Endodermal cell (in vitro differentiated cells): ENCODE data around the gene CPHXL. TPM values are rescaled to one million over a fixed set of nuclear protein-coding genes. Genes with fewer than 3 reads are reported as not detected.

Source experiments
- DNase-seq: peaks from one replicate; pipeline ENCODE4 v3.0.0-alpha.2; 2017
- H3K27ac ChIP-seq: 2 replicates; pipeline ENCODE4 v1.5.1; 2013; ENCODE audit warnings: mild to moderate bottlenecking, low read depth, low read length, moderate library complexity
- H3K27me3 ChIP-seq: 2 replicates; pipeline ENCODE4 v1.6.1; 2013; ENCODE audit warnings: mild to moderate bottlenecking, low read length, moderate library complexity; ENCODE audit not compliant: insufficient read depth, control insufficient read depth, poor library complexity, severe bottlenecking
- H3K36me3 ChIP-seq: 2 replicates; pipeline ENCODE4 v1.7.0; 2013; ENCODE audit warnings: mild to moderate bottlenecking, low read length, moderate library complexity; ENCODE audit not compliant: control insufficient read depth, insufficient read depth
- H3K4me1 ChIP-seq: one replicate; pipeline ENCODE4 v1.7.0; 2013; ENCODE audit warnings: low read length; ENCODE audit not compliant: control insufficient read depth, insufficient read depth
- H3K4me3 ChIP-seq: 2 replicates; pipeline ENCODE4 v1.5.1; 2013; ENCODE audit warnings: mild to moderate bottlenecking, low read length, moderate library complexity
- H3K9ac ChIP-seq: 2 replicates; pipeline ENCODE4 v1.6.1; 2013; ENCODE audit warnings: mild to moderate bottlenecking, low read length, moderate library complexity; ENCODE audit not compliant: poor library complexity, severe bottlenecking; ENCODE audit errors: extremely low read depth
- H3K9me3 ChIP-seq: 2 replicates; pipeline ENCODE4 v1.6.1; 2013; ENCODE audit warnings: mild to moderate bottlenecking, low read length, moderate library complexity; ENCODE audit not compliant: control insufficient read depth
- H3K27ac Mint-ChIP-seq: 2 replicates; pipeline ENCODE4 v1.8.0; 2020; ENCODE audit warnings: mixed read lengths
- H3K27me3 Mint-ChIP-seq: 2 replicates; pipeline ENCODE4 v1.8.0; 2021; ENCODE audit warnings: mild to moderate bottlenecking, mixed read lengths; ENCODE audit not compliant: insufficient read depth
- H3K36me3 Mint-ChIP-seq: 2 replicates; pipeline ENCODE4 v1.8.0; 2020; ENCODE audit warnings: low read depth, mixed read lengths
- H3K4me1 Mint-ChIP-seq: 2 replicates; pipeline ENCODE4 v1.8.0; 2020; ENCODE audit warnings: mixed read lengths
- H3K4me3 Mint-ChIP-seq: 2 replicates; pipeline ENCODE4 v1.8.0; 2020; ENCODE audit warnings: mild to moderate bottlenecking, moderate library complexity, mixed read lengths
- H3K9me3 Mint-ChIP-seq: 2 replicates; pipeline ENCODE4 v1.8.0; 2020; ENCODE audit warnings: mild to moderate bottlenecking, mixed read lengths
- WGBS, 2 experiments: methylation state at CpG; one replicate each; pipeline versions ENCODE4 v1.1.5 to v1.1.7; 2013; ENCODE audit warnings: missing lambda C conversion rate in 2 of 2, mixed read lengths in 1 of 2; ENCODE audit not compliant: insufficient coverage in 1 of 2, insufficient read length in 1 of 2; 5-methylcytosine and 5-hydroxymethylcytosine counted together
- long read RNA-seq, 4 experiments: library from polyadenylated mRNA in 2 of 4; library from RNA in 1 of 4; library from capped mRNA in 1 of 4; stranded (forward) in 3 of 4; unstranded in 1 of 4; transcript quantifications; one replicate each; pipeline ENCODE4 v2.0.0, GENCODE V29; 2020 to 2021; ENCODE audit warnings: inconsistent platforms in 1 of 4
- polyA plus RNA-seq, 2 experiments: library from polyadenylated mRNA; stranded (reverse); fragments of 50-300 nt; gene quantifications; one replicate each; pipeline ENCODE4 v1.2.3, GENCODE V29; 2013
- total RNA-seq, 2 donors: library from RNA; stranded (reverse); fragmentation: NEBNext Ultra II Directional in 1 of 2; extraction: Animal tissue kit (Norgen Biotek cat#: 25700) in 1 of 2; gene quantifications; 2 replicates in 1 of 2; 3 replicates in 1 of 2; pipeline ENCODE4 v1.2.1, GENCODE V29; 2021
- TF ChIP-seq, protein P1 (sequence below): fragments of 200-600 bp; sonication (generic); conservative IDR thresholded peaks from 2 replicates; pipeline ENCODE4 v1.5.0; 2021; ENCODE audit warnings: antibody characterized with exemption, mild to moderate bottlenecking

Gene CPHXL
- not detected for total RNA-seq
- not detected for polyA plus RNA-seq (2013, experiment 1 of 2)
- polyA plus RNA-seq (2013, experiment 2 of 2), result not detected
- long read RNA-seq, experiment 1, result 0 reads
- long read RNA-seq, experiment 2, result 0 reads
- long read RNA-seq, experiment 3, result 0 reads
- long read RNA-seq, experiment 4, result 0 reads

DNA sequence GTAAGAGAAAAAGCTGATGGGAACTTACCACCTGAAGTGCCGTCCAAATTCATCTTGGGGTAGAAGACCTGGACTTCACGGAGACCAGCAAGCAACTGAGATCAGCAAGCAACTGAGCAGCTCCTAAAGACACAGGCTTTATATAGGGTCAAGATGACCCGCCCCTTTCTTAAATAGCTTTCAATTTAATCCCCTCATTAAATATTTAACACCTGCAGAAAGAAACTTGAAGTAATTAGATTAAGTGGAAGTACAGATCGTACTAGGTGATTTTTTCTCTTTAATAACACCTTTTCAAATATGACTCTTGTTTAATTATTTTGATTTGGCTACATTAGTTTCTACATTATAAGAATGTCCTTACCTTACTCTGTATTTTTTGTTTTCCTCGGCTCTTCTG is at the start of gene CPHXL:
TSS of gene CPHXL (minus strand) at position 101 of the 400 bp plus-strand sequence. CDS start at position 53, 48 bp downstream.
- Mint-ChIP-seq H3K4me3 (no peak within 1 kb of the TSS), H3K4me1 (no peaks in the 10 kb centered on the region), H3K27me3 (peaks cover 10% of the 10 kb centered on the region), H3K27ac (no peak within 1 kb of the TSS), H3K9me3 (peaks cover 14% of the 10 kb centered on the region), H3K36me3 (no peaks in the 10 kb centered on the region)
- TF ChIP-seq, protein P1, sequence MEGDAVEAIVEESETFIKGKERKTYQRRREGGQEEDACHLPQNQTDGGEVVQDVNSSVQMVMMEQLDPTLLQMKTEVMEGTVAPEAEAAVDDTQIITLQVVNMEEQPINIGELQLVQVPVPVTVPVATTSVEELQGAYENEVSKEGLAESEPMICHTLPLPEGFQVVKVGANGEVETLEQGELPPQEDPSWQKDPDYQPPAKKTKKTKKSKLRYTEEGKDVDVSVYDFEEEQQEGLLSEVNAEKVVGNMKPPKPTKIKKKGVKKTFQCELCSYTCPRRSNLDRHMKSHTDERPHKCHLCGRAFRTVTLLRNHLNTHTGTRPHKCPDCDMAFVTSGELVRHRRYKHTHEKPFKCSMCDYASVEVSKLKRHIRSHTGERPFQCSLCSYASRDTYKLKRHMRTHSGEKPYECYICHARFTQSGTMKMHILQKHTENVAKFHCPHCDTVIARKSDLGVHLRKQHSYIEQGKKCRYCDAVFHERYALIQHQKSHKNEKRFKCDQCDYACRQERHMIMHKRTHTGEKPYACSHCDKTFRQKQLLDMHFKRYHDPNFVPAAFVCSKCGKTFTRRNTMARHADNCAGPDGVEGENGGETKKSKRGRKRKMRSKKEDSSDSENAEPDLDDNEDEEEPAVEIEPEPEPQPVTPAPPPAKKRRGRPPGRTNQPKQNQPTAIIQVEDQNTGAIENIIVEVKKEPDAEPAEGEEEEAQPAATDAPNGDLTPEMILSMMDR, result no peak
- no peaks in the 10 kb centered on the region for H3K9me3 ChIP-seq
- H3K27me3 ChIP-seq, result no peaks in the 10 kb centered on the region
- 95 to 100% methylated on average over 2 to 4 of the region's 5 CpGs for WGBS, 2 experiments
- H3K4me1 ChIP-seq, result no peaks in the 10 kb centered on the region
- no peak within 1 kb of the TSS for H3K27ac ChIP-seq
- H3K4me3 ChIP-seq, result no peak within 1 kb of the TSS
- H3K9ac ChIP-seq, result no peak within 1 kb of the TSS
- no peak for DNase-seq
- H3K36me3 ChIP-seq, result no peaks in the 10 kb centered on the region

DNA sequence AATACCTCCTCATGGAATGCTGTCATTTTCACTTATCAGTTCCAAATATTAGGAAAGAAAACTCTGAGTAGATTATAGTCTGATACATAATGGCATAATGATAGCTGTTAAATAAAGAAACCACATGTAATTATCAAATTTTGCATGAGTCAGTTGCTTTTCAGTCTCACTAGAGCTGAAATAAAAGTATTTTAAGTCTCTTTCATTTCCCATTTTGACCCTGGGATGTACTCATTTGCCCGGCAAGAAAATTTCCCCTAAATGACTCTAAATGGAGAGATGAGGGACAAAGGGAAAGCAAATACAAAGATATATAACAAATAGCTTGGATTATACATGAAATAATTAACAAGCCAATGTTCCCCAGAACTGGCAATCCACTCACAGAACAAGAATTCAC is 47.9 kb upstream of the CPHXL start:
- Mint-ChIP-seq H3K4me1 (no peaks in the 10 kb centered on the region), H3K27ac (no peak overlapping the region), H3K4me3 (no peak overlapping the region), H3K9me3 (peaks cover 14% of the 10 kb centered on the region), H3K27me3 (peaks cover 33% of the 10 kb centered on the region), H3K36me3 (no peaks in the 10 kb centered on the region)
- Histone ChIP-seq H3K4me1 (no peaks in the 10 kb centered on the region), H3K27me3 (no peaks in the 10 kb centered on the region), H3K9me3 (peaks cover 17% of the 10 kb centered on the region), H3K4me3 (no peak overlapping the region), H3K27ac (no peak overlapping the region), H3K36me3 (no peaks in the 10 kb centered on the region), H3K9ac (no peak overlapping the region)
- TF ChIP-seq, protein P1, result no peak
- DNase-seq, result no peak
- WGBS, 2 experiments, result 83% methylated on average over 1 of the region's 1 CpG; no CpG with 5 or more reads in 1 of the 2 experiments

DNA sequence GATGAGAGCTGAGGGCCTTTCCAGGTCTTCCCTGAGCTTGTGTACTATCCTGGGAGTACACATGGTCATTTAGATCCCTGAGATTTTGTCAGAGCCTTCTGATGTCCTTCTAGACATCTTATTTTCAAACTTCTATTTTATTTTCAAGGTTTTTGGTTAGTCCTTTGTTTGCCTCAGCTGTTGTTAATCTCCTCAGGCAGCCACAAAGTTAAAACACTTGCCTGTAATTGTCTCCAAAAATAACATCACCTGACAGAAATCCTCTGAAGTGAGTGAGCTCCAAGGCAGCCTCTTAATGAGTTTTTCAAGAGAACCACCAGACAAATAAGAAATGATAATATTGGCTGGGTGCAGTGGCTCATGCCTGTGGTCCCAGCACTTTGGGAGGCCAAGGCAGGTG is 43.8 kb upstream of the CPHXL start:
- Histone ChIP-seq H3K4me3 (no peak overlapping the region), H3K9me3 (peaks cover 20% of the 10 kb centered on the region), H3K4me1 (no peaks in the 10 kb centered on the region), H3K27ac (no peak overlapping the region), H3K36me3 (no peaks in the 10 kb centered on the region), H3K27me3 (peaks cover 7% of the 10 kb centered on the region), H3K9ac (no peak overlapping the region)
- TF ChIP-seq, protein P1, result no peak
- Mint-ChIP-seq H3K4me1 (no peaks in the 10 kb centered on the region), H3K27ac (no peak overlapping the region), H3K9me3 (peaks cover 22% of the 10 kb centered on the region), H3K4me3 (no peak overlapping the region), H3K36me3 (no peaks in the 10 kb centered on the region), H3K27me3 (peaks cover 22% of the 10 kb centered on the region)
- no peak for DNase-seq
